Loucy (cell line): ENCODE measurements around the gene HDHD5.

Experiments used
- H2AFZ ChIP-seq: fragments of 200-600 bp; sonication (generic); 2 replicates; pipeline ENCODE4 v1.6.0; 2016; ENCODE audit warnings: antibody characterized with exemption, mild to moderate bottlenecking, low read length, moderate library complexity
- H3F3A ChIP-seq: fragments of 200-600 bp; 2 replicates; pipeline ENCODE4 v1.6.0; 2016; ENCODE audit warnings: antibody characterized with exemption, low read depth, mild to moderate bottlenecking
- H3K27me3 ChIP-seq: fragments of 200-600 bp; sonication (generic); 2 replicates; pipeline ENCODE4 v1.6.1; 2014; ENCODE audit warnings: low read length, mild to moderate bottlenecking; ENCODE audit not compliant: insufficient read depth, poor library complexity, severe bottlenecking
- H3K36me3 ChIP-seq: fragments of 200-600 bp; sonication (generic); 2 replicates; pipeline ENCODE4 v1.6.1; 2016; ENCODE audit warnings: low read length; ENCODE audit not compliant: insufficient read depth
- H3K4me1 ChIP-seq: fragments of 200-600 bp; sonication (generic); 2 replicates; pipeline ENCODE4 v1.5.1; 2014; ENCODE audit warnings: low read length, mild to moderate bottlenecking; ENCODE audit not compliant: insufficient read depth, poor library complexity, severe bottlenecking
- H3K4me2 ChIP-seq: fragments of 200-600 bp; sonication (generic); 2 replicates; pipeline ENCODE4 v1.6.0; 2014; ENCODE audit warnings: antibody characterized with exemption, low read length, low read depth, mild to moderate bottlenecking; ENCODE audit not compliant: poor library complexity, severe bottlenecking
- H3K4me3 ChIP-seq: fragments of 200-600 bp; sonication (generic); 2 replicates; pipeline ENCODE4 v1.5.1; 2014; ENCODE audit warnings: low read length, mild to moderate bottlenecking, mixed read lengths; ENCODE audit not compliant: poor library complexity, severe bottlenecking
- H3K79me2 ChIP-seq: fragments of 200-600 bp; sonication (generic); 2 replicates; pipeline ENCODE4 v1.6.1; 2014; ENCODE audit warnings: low read length; ENCODE audit not compliant: insufficient read depth
- H3K9ac ChIP-seq: fragments of 200-600 bp; sonication (generic); 2 replicates; pipeline ENCODE4 v1.6.0; 2014; ENCODE audit warnings: mild to moderate bottlenecking, low read depth, low read length, moderate library complexity; ENCODE audit not compliant: poor library complexity, severe bottlenecking
- H3K9me2 ChIP-seq: fragments of 200-600 bp; sonication (generic); replicated peaks from 2 replicates; pipeline ENCODE4 v1.6.1; 2016; ENCODE audit warnings: low read depth, low read length, mixed read lengths
- H3K9me3 ChIP-seq: fragments of 200-600 bp; sonication (generic); 2 replicates; pipeline ENCODE4 v1.6.1; 2014; ENCODE audit warnings: mild to moderate bottlenecking, antibody characterized with exemption, low read length, low read depth; ENCODE audit not compliant: insufficient read depth
- H4K20me1 ChIP-seq: fragments of 200-600 bp; sonication (generic); 2 replicates; pipeline ENCODE4 v1.6.0; 2014; ENCODE audit warnings: antibody characterized with exemption, low read length, mild to moderate bottlenecking; ENCODE audit not compliant: insufficient read depth, poor library complexity, severe bottlenecking
- EZH2phosphoT487 ChIP-seq: fragments of 200-600 bp; IDR thresholded peaks from 2 replicates; pipeline ENCODE4 v1.6.1; 2018; ENCODE audit warnings: antibody characterized with exemption, mild to moderate bottlenecking, moderate library complexity, borderline replicate concordance
- TF ChIP-seq, protein P1 (sequence below): fragments of 200-600 bp; sonication (generic); conservative IDR thresholded peaks from 2 replicates; pipeline ENCODE4 v1.5.1; 2014; ENCODE audit warnings: mild to moderate bottlenecking, antibody characterized with exemption, low read length

Gene HDHD5

GRCh38 chr22:17167486-17167885 lies 8.4 kb upstream of the HDHD5 start:
- no peaks in the 10 kb centered on the region for H3K36me3 ChIP-seq
- no peaks in the 10 kb centered on the region for H3K9me3 ChIP-seq
- H3K4me3 ChIP-seq: no peak overlapping the region
- TF ChIP-seq, protein P1, sequence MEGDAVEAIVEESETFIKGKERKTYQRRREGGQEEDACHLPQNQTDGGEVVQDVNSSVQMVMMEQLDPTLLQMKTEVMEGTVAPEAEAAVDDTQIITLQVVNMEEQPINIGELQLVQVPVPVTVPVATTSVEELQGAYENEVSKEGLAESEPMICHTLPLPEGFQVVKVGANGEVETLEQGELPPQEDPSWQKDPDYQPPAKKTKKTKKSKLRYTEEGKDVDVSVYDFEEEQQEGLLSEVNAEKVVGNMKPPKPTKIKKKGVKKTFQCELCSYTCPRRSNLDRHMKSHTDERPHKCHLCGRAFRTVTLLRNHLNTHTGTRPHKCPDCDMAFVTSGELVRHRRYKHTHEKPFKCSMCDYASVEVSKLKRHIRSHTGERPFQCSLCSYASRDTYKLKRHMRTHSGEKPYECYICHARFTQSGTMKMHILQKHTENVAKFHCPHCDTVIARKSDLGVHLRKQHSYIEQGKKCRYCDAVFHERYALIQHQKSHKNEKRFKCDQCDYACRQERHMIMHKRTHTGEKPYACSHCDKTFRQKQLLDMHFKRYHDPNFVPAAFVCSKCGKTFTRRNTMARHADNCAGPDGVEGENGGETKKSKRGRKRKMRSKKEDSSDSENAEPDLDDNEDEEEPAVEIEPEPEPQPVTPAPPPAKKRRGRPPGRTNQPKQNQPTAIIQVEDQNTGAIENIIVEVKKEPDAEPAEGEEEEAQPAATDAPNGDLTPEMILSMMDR: no peak
- no peak for TF ChIP-seq EZH2phosphoT487
- H3K9me2 ChIP-seq: no peaks in the 10 kb centered on the region
- no peak overlapping the region for H2AFZ ChIP-seq
- no peaks in the 10 kb centered on the region for H3F3A ChIP-seq
- no peak overlapping the region for H3K9ac ChIP-seq
- H3K79me2 ChIP-seq: no peaks in the 10 kb centered on the region
- H3K27me3 ChIP-seq: no peaks in the 10 kb centered on the region
- no peaks in the 10 kb centered on the region for H4K20me1 ChIP-seq
- no peak overlapping the region for H3K4me2 ChIP-seq
- H3K4me1 ChIP-seq: peaks cover 5% of the 10 kb centered on the region

DNA sequence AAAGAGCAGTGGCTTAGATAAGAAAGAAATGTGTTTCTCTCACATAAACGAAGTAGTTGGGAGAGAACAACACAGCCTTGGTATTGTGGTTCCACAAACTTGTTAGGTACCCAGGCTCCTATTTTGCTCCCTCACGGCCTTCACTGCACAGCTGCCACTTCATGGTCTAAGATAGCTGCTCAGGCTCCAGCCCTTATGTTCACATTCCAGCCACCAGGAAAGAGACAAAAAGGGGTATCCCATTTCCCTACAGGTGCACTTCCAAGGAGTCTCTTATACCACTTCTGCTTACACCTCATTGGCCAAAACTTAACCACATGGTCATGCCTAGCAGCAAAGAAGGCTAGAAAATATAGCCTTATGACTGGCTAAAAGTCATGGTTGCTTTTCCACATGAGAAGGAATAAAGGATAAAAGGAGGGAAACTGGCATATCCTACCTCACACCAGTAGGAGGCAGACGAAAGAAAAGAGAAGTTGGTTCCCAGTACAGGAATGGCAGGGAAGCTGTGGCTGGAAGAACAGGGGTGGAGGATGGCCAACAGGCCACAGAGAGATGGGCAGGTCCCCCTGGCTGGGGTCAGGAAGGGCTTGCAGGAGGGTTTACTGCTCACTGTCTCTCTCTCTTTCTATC lies 5.4 kb upstream of the HDHD5 start:
- H2AFZ ChIP-seq: no peak overlapping the region
- no peaks in the 10 kb centered on the region for H3K36me3 ChIP-seq
- no peaks in the 10 kb centered on the region for H3F3A ChIP-seq
- H3K4me2 ChIP-seq: no peak overlapping the region
- no peak overlapping the region for H3K4me3 ChIP-seq
- H3K9me2 ChIP-seq: no peaks in the 10 kb centered on the region
- H3K27me3 ChIP-seq: no peaks in the 10 kb centered on the region
- H3K4me1 ChIP-seq: no peaks in the 10 kb centered on the region
- no peaks in the 10 kb centered on the region for H4K20me1 ChIP-seq
- no peaks in the 10 kb centered on the region for H3K79me2 ChIP-seq
- H3K9ac ChIP-seq: no peak overlapping the region
- TF ChIP-seq, protein P1: peak; percentile 37; the same call in 1 of the 2 replicates
- no peak for TF ChIP-seq EZH2phosphoT487
- H3K9me3 ChIP-seq: no peaks in the 10 kb centered on the region

DNA sequence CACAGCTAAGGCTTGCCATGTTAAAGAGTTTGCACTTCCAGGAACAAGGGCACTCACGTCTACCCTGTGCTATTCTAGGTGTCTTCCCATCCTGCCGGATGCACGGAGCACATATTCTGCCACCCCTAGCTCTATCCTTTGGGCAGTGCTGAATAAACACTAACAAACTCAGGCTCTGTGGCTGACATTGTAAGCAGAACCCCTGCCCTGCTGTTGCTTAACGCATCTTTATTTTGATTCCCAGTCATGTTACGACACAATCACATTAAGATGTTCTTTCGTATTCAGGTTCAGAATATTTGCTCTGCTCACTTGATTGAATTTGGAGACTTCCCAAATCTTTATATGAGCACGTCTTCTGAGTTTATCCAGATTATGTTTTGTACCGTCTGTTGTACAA lies 3.7 kb upstream of the HDHD5 start:
- no peak for TF ChIP-seq EZH2phosphoT487
- TF ChIP-seq, protein P1: no peak
- H3K79me2 ChIP-seq: peaks cover 11% of the 10 kb centered on the region
- H3F3A ChIP-seq: no peaks in the 10 kb centered on the region
- peaks cover 7% of the 10 kb centered on the region for H4K20me1 ChIP-seq
- H3K9ac ChIP-seq: no peak overlapping the region
- H3K4me3 ChIP-seq: no peak overlapping the region
- no peaks in the 10 kb centered on the region for H3K27me3 ChIP-seq
- H3K4me1 ChIP-seq: peaks cover 2% of the 10 kb centered on the region
- H3K9me2 ChIP-seq: no peaks in the 10 kb centered on the region
- no peaks in the 10 kb centered on the region for H3K36me3 ChIP-seq
- no peak overlapping the region for H3K4me2 ChIP-seq
- no peak overlapping the region for H2AFZ ChIP-seq
- H3K9me3 ChIP-seq: no peaks in the 10 kb centered on the region
